ENCODE results near the gene SLC1A3.

SLC1A3 gene

DNA sequence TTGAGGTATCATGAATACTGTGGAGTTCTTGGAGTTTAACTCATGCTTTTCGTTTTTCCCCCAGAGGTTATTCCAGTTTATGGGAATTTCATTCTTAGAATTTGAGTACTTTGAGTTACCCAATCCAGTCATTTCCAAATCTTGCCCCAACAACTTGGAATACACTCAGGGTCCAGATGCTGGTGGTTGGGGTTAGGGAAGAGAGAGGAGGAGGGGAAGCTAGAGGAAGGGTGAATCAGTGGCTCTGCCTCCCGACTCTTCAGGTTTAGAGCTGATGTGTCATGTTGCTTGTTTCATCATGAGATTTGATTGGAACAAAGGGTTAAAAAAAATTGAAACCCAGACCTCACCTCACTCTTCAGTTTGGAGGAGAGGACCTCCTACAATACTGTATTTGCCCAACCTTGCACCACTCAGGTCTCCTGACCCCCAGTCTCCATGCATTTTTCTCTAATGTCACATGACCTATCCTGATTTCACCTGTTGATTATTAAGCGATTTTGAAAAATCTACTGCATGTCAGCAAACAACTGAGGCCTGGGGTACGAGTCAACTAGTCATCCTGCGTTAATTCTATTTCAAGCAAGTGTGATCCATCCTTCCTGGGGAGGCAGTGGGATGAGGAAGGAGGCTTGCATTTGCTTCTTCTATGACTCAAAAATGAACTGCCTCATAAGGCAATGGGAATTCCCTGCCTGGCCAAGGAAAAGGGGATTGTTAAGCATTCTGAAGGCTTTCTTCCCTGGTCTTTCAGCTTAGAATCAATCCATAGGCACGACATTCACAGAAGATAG, 6.2 kb upstream of the SLC1A3 start:
- no peak overlapping the region for H3K4me3 ChIP-seq (ENCODE audit: low read length)

DNA sequence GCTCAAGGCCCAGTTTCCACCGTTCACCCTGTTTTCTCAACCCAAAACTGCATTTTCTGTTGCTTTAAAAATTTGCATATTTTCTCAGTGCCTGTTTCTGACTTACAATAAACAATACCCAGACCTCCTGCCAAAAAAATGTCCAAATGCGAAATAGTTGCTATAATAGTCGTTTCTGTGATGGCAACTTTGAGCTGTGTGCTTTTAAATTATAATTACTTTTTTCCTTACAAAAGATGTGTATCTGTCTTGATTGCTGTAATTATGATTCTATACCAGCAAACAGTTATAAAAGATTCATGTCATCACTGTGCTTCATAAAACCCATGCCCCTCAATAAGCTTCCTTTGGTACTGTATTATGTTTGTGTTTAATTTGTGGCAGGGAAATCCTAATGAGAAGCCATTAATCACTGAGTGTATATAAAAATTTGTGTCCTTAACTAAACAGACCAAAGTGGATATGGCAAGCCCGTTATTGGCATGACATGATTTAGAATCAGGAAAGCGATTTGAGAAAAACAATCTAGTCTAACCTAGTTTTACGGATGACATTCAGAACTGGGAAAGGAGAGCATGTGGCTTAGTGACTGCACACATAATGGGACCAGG, 5.4 kb upstream of the SLC1A3 start:
- no peak for DNase-seq (ENCODE audit: low read depth)
- TF ChIP-seq, protein P1, sequence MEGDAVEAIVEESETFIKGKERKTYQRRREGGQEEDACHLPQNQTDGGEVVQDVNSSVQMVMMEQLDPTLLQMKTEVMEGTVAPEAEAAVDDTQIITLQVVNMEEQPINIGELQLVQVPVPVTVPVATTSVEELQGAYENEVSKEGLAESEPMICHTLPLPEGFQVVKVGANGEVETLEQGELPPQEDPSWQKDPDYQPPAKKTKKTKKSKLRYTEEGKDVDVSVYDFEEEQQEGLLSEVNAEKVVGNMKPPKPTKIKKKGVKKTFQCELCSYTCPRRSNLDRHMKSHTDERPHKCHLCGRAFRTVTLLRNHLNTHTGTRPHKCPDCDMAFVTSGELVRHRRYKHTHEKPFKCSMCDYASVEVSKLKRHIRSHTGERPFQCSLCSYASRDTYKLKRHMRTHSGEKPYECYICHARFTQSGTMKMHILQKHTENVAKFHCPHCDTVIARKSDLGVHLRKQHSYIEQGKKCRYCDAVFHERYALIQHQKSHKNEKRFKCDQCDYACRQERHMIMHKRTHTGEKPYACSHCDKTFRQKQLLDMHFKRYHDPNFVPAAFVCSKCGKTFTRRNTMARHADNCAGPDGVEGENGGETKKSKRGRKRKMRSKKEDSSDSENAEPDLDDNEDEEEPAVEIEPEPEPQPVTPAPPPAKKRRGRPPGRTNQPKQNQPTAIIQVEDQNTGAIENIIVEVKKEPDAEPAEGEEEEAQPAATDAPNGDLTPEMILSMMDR (conservative IDR thresholded peaks at IDR 0.05; ENCODE audit: low read length): no peak
- H3K4me3 ChIP-seq (ENCODE audit: low read length): no peak overlapping the region

More for the DNA sequence above, 6.2 kb upstream of the SLC1A3 start:
- TF ChIP-seq, protein P1 (conservative IDR thresholded peaks at IDR 0.05; ENCODE audit: low read length): no peak
- peak; percentile 94 for DNase-seq (ENCODE audit: low read depth)

DNA sequence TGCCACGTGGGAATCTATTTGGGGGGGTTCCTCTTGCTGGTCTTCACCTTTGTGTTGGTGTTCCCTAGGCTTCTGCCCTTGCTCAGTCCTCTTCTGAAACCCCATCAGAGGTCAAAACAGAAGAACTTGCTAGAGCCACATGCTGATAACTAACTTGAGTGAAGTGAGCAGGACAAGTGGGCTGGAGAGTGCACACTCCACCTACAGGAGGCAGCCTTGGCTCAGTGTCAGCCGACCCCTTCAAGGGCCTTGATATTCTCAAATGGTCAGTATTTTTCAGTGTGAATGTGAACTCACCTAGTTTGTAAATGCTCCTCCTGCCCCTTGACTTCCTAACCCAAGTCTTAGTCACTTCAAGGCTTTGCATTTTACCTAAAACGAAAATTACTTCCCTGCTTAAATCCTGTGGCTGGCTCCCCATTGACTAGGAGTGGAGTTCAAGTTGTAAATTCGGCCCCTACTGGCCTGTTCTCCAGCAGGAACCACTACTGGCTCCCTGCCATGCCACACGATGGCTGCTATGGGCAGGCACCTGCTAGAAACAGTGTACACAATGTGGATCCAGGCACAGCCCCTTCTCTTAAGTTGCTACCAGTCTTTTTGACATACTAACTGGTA, 3.6 kb upstream of the SLC1A3 start:
- no peak for DNase-seq (ENCODE audit: low read depth)
- H3K4me3 ChIP-seq (ENCODE audit: low read length): no peak overlapping the region
- TF ChIP-seq, protein P1 (conservative IDR thresholded peaks at IDR 0.05; ENCODE audit: low read length): no peak

DNA sequence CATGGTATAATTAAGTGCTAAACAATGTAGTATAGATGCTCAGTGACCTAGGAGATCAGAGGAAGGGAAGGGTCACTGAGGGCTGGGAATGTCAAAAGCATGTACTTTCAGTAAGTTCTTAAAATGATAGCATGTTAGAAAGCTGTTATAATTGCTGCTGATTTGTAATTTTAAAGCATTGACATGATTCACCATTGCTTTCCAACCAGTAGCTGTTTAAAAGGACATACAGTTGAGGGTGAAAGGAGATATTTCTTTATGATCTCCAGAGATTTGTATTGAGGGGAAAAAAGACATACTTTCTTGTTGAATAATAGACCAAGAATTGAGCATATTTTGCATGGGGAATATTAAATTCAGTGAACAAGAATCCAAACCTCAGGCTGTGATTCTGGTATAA, 1.2 kb upstream of the SLC1A3 start:
- TF ChIP-seq, protein P1 (conservative IDR thresholded peaks at IDR 0.05; ENCODE audit: low read length): no peak
- DNase-seq (ENCODE audit: low read depth): peak; percentile 54
- H3K4me3 ChIP-seq (ENCODE audit: low read length): no peak overlapping the region

DNA sequence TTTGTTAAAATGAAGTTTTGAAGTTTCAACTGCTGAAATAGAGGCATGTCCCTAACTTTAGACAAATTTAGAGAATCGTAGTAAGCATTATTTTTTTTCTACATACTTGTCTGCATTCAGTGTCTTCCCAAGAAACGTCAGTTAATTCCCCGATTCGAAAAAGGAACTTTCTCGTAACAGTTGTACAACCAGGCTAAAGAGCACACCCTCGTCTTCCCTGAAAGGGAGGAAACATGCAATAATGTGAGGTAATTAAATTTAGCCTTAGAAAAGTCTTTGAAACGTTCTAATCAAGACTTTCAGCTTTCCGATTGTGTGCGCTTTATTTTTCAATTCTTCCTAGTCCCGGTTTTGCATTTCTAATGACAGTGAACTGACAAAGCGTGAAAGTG, 374 bp upstream of the SLC1A3 start:
- no peak for DNase-seq (ENCODE audit: low read depth)
- TF ChIP-seq, protein P1 (conservative IDR thresholded peaks at IDR 0.05; ENCODE audit: low read length): no peak
- peak overlapping the region; percentile 76 for H3K4me3 ChIP-seq (ENCODE audit: low read length)

DNA sequence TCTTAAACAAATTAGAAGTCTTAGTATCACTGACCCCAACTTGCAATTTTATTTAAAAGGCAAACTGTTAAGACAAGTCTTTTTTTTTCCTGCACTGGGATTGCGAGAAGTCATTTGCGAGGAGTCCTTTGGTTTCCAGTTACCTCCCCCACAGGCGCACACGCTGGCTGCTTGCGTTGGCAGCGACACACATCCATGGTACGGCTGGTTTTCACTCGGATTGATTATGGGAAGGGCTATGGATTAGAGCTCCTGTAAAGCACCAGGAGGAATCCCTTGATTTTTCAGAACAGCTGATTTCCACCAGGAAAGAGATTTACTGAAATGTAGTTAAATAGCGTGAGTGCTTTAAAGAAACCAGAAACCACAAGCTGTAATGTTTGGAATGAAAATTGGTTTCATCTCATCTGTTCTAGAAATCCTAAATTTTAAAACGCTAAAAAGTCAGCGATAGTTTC, 737 bp downstream of the SLC1A3 start:
- H3K4me3 ChIP-seq (ENCODE audit: low read length): peak overlapping the region; percentile 76
- TF ChIP-seq, protein P1 (conservative IDR thresholded peaks at IDR 0.05; ENCODE audit: low read length): no peak
- peak; percentile 73 for DNase-seq (ENCODE audit: low read depth)
